Liver (tissue), 9 donors: ENCODE measurements around the gene CDK13. TPM values are rescaled to one million over a fixed set of nuclear protein-coding genes. Genes with fewer than 3 reads are reported as not detected.

Source experiments
- DNase-seq: peaks from one replicate; pipeline ENCODE4 v3.0.0-alpha.2; 2017; ENCODE audit warnings: low spot score
- H3K27ac ChIP-seq, 2 donors: one replicate each; pipeline ENCODE4 v1.7.0; 2013; ENCODE audit warnings: inconsistent platforms in 2 of 2, low read length in 2 of 2, control low read depth in 1 of 2, low read depth in 1 of 2, mild to moderate bottlenecking in 1 of 2
- H3K27me3 ChIP-seq, 4 donors: one replicate each; pipeline versions ENCODE4 v1.6.1 to v1.7.0; 2013; ENCODE audit warnings: low read length in 3 of 4, inconsistent platforms in 1 of 4, mild to moderate bottlenecking in 1 of 4, moderate library complexity in 1 of 4; ENCODE audit not compliant: control insufficient read depth in 4 of 4, insufficient read depth in 4 of 4
- H3K36me3 ChIP-seq, 4 donors: one replicate each; pipeline versions ENCODE4 v1.6.1 to v1.7.0; 2013; ENCODE audit warnings: low read length in 3 of 4, mild to moderate bottlenecking in 3 of 4, low read depth in 1 of 4, moderate library complexity in 1 of 4; ENCODE audit not compliant: control insufficient read depth in 4 of 4, insufficient read depth in 3 of 4
- H3K4me1 ChIP-seq, 4 donors: one replicate each; pipeline versions ENCODE4 v1.6.1 to v1.7.0; 2013; ENCODE audit warnings: low read length in 3 of 4, mild to moderate bottlenecking in 3 of 4, moderate library complexity in 1 of 4; ENCODE audit not compliant: control insufficient read depth in 4 of 4, insufficient read depth in 4 of 4
- H3K4me3 ChIP-seq, 3 donors: one replicate each; pipeline versions ENCODE4 v1.6.1 to v1.7.0; 2013; ENCODE audit warnings: low read length in 3 of 3, control low read depth in 1 of 3, low read depth in 1 of 3, mild to moderate bottlenecking in 1 of 3
- H3K9ac ChIP-seq, 2 donors: one replicate each; pipeline ENCODE4 v1.7.0; 2013; ENCODE audit warnings: low read length in 2 of 2, mild to moderate bottlenecking in 2 of 2, moderate library complexity in 2 of 2, control low read depth in 1 of 2, low read depth in 1 of 2
- H3K9me3 ChIP-seq, 4 donors: one replicate each; pipeline versions ENCODE4 v1.6.1 to v1.7.0; 2013; ENCODE audit warnings: low read length in 3 of 4; ENCODE audit not compliant: control insufficient read depth in 4 of 4
- ATF3 ChIP-seq: IDR thresholded peaks from 2 replicates; pipeline ENCODE4 v1.6.1; 2016; ENCODE audit warnings: antibody characterized with exemption
- EGR1 ChIP-seq, 2 donors: IDR thresholded peaks; 2 replicates each; pipeline ENCODE4 v1.6.1; 2016 to 2018; ENCODE audit warnings: antibody characterized with exemption in 2 of 2, low read depth in 2 of 2
- FOXA1 ChIP-seq: IDR thresholded peaks from 2 replicates; pipeline ENCODE4 v1.6.1; 2016; ENCODE audit warnings: antibody characterized with exemption
- FOXA2 ChIP-seq: IDR thresholded peaks from 2 replicates; pipeline ENCODE4 v1.6.1; 2016; ENCODE audit warnings: antibody characterized with exemption
- GABPA ChIP-seq, 2 donors: IDR thresholded peaks in 1 of 2; conservative IDR thresholded peaks in 1 of 2; 2 replicates each; pipeline ENCODE4 v1.6.1; 2016; ENCODE audit warnings: antibody characterized with exemption in 2 of 2, mild to moderate bottlenecking in 1 of 2, moderate library complexity in 1 of 2
- HNF4A ChIP-seq, 2 donors: conservative IDR thresholded peaks; 2 replicates each; pipeline ENCODE4 v1.6.1; 2016; ENCODE audit warnings: antibody characterized with exemption in 2 of 2, mild to moderate bottlenecking in 2 of 2
- HNF4G ChIP-seq: IDR thresholded peaks from 2 replicates; pipeline ENCODE4 v1.6.1; 2016; ENCODE audit warnings: antibody characterized with exemption
- JUND ChIP-seq, 2 donors: IDR thresholded peaks; 2 replicates each; pipeline ENCODE4 v1.6.1; 2016; ENCODE audit warnings: antibody characterized with exemption in 2 of 2
- MAX ChIP-seq: IDR thresholded peaks from 2 replicates; pipeline ENCODE4 v1.6.1; 2016; ENCODE audit warnings: antibody characterized with exemption
- NR2F2 ChIP-seq: IDR thresholded peaks from 2 replicates; pipeline ENCODE4 v1.6.1; 2016; ENCODE audit warnings: antibody characterized with exemption
- RAD21 ChIP-seq, 2 donors: IDR thresholded peaks; 2 replicates each; pipeline ENCODE4 v1.6.1; 2016; ENCODE audit warnings: antibody characterized with exemption in 2 of 2, mild to moderate bottlenecking in 2 of 2
- REST ChIP-seq: IDR thresholded peaks from 2 replicates; pipeline ENCODE4 v1.6.1; 2016; ENCODE audit warnings: antibody characterized with exemption, mild to moderate bottlenecking
- RXRA ChIP-seq, 2 donors: IDR thresholded peaks; 2 replicates each; pipeline ENCODE4 v1.6.1; 2017 to 2018; ENCODE audit warnings: antibody characterized with exemption in 2 of 2, mild to moderate bottlenecking in 1 of 2
- SP1 ChIP-seq: IDR thresholded peaks from 2 replicates; pipeline ENCODE4 v1.6.1; 2018; ENCODE audit warnings: antibody characterized with exemption, mild to moderate bottlenecking
- TAF1 ChIP-seq: conservative IDR thresholded peaks from 2 replicates; pipeline ENCODE4 v1.6.1; 2016; ENCODE audit warnings: antibody characterized with exemption, mild to moderate bottlenecking
- YY1 ChIP-seq: IDR thresholded peaks from 2 replicates; pipeline ENCODE4 v1.6.1; 2016; ENCODE audit warnings: antibody characterized with exemption, mild to moderate bottlenecking
- ZBTB33 ChIP-seq: IDR thresholded peaks from 2 replicates; pipeline ENCODE4 v1.6.1; 2016; ENCODE audit warnings: antibody characterized with exemption
- WGBS: extraction: QIAGEN DNeasy Blood & Tissue Kit; methylation state at CpG from one replicate; pipeline ENCODE4 v1.1.7; 2013; 5-methylcytosine and 5-hydroxymethylcytosine counted together
- polyA plus RNA-seq, 2 donors: library from polyadenylated mRNA; stranded (reverse) in 1 of 2; unstranded in 1 of 2; fragments of 200-250 nt in 1 of 2; fragments of >200 nt in 1 of 2; fragmentation: Nextera tagmentation in 1 of 2; extraction: Ambion mirVana in 1 of 2; gene quantifications; one replicate each; pipeline versions ENCODE4 v1.2.1 to v1.2.3, GENCODE V29; 2013 to 2015
- total RNA-seq, 2 donors: library from RNA; depleted of rRNA; stranded (reverse); fragments of >200 nt; gene quantifications; one replicate each; pipeline ENCODE4 v1.2.3, GENCODE V29; 2014
- TF ChIP-seq, protein P1 (sequence below): fragments of 150-350 bp; IDR thresholded peaks from 2 replicates; pipeline ENCODE4 v1.5.1; 2017; ENCODE audit warnings: improper control_type of control experiment, low read depth, low read length; ENCODE audit not compliant: missing input control
- donor health status: healthy.
- donor health status: healthy.
- donor health status: healthy.
- donor health status: healthy.
- donor health status: healthy.

Gene CDK13
- total and polyA plus RNA-seq, 4 donors = 8.8 to 51.1 (median 23.2) TPM

- no peak for TF ChIP-seq ZBTB33
Observed at GRCh38 chr7:39954694-39955093, 4.6 kb downstream of the CDK13 start (continued).

GRCh38 chr7:39958038-39958437, 8.0 kb downstream of the CDK13 start:
- H3K4me3 ChIP-seq = no peak overlapping the region
- H3K9me3 ChIP-seq = no peaks in the 10 kb centered on the region
- peaks cover 6 to 45% (median 21%) of the 10 kb centered on the region in 4 donors for H3K4me1 ChIP-seq
- no peak overlapping the region for H3K27ac ChIP-seq
- no peak for TF ChIP-seq TAF1
- no peak for TF ChIP-seq YY1
- no peak for TF ChIP-seq HNF4G
- TF ChIP-seq FOXA2 = no peak
- no peak for TF ChIP-seq JUND (IDR thresholded peaks at IDR 0.05)
- TF ChIP-seq HNF4A (conservative IDR thresholded peaks at IDR 0.05) = no peak
- no peak for TF ChIP-seq ATF3
- no peak for TF ChIP-seq RXRA (IDR thresholded peaks at IDR 0.05)
- no peak for TF ChIP-seq EGR1 (IDR thresholded peaks at IDR 0.05; ENCODE audit: low read depth in 2 of 2)
- TF ChIP-seq ZBTB33 = no peak
- TF ChIP-seq FOXA1 = no peak
- no peak for TF ChIP-seq SP1
- no peak for TF ChIP-seq NR2F2
- no peak for TF ChIP-seq GABPA (IDR thresholded peaks at IDR 0.05 in 1 of 2, conservative IDR thresholded peaks at IDR 0.05 in 1 of 2)
- TF ChIP-seq MAX = no peak
- no peak for TF ChIP-seq RAD21 (IDR thresholded peaks at IDR 0.05)
- TF ChIP-seq, protein P1, sequence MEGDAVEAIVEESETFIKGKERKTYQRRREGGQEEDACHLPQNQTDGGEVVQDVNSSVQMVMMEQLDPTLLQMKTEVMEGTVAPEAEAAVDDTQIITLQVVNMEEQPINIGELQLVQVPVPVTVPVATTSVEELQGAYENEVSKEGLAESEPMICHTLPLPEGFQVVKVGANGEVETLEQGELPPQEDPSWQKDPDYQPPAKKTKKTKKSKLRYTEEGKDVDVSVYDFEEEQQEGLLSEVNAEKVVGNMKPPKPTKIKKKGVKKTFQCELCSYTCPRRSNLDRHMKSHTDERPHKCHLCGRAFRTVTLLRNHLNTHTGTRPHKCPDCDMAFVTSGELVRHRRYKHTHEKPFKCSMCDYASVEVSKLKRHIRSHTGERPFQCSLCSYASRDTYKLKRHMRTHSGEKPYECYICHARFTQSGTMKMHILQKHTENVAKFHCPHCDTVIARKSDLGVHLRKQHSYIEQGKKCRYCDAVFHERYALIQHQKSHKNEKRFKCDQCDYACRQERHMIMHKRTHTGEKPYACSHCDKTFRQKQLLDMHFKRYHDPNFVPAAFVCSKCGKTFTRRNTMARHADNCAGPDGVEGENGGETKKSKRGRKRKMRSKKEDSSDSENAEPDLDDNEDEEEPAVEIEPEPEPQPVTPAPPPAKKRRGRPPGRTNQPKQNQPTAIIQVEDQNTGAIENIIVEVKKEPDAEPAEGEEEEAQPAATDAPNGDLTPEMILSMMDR = no peak
- TF ChIP-seq REST = no peak
- WGBS = 73% methylated on average over 3 of the region's 3 CpGs
- no peaks in the 10 kb centered on the region for H3K27me3 ChIP-seq
- no peak for DNase-seq
- H3K9ac ChIP-seq = no peak overlapping the region
- H3K36me3 ChIP-seq = no peaks in the 10 kb centered on the region
